KOPT-K1 (cell line): ENCODE measurements around the gene FTCD.

Experiments
- H3K27ac ChIP-seq: fragments of 200-600 bp; sonication (generic); 2 replicates; pipeline ENCODE4 v1.5.1; 2016; ENCODE audit warnings: antibody characterized with exemption, mild to moderate bottlenecking, low read depth, low read length; ENCODE audit not compliant: poor library complexity, severe bottlenecking
- H3K36me3 ChIP-seq: fragments of 200-600 bp; sonication (generic); 2 replicates; pipeline ENCODE4 v1.5.1; 2017; ENCODE audit warnings: antibody characterized with exemption, mild to moderate bottlenecking, low read length, moderate library complexity; ENCODE audit not compliant: insufficient read depth
- H3K9me3 ChIP-seq: fragments of 200-600 bp; sonication (generic); 2 replicates; pipeline ENCODE4 v1.5.1; 2017; ENCODE audit warnings: antibody characterized with exemption, low read length, mild to moderate bottlenecking; ENCODE audit not compliant: insufficient read depth, poor library complexity, severe bottlenecking

Gene FTCD

DNA sequence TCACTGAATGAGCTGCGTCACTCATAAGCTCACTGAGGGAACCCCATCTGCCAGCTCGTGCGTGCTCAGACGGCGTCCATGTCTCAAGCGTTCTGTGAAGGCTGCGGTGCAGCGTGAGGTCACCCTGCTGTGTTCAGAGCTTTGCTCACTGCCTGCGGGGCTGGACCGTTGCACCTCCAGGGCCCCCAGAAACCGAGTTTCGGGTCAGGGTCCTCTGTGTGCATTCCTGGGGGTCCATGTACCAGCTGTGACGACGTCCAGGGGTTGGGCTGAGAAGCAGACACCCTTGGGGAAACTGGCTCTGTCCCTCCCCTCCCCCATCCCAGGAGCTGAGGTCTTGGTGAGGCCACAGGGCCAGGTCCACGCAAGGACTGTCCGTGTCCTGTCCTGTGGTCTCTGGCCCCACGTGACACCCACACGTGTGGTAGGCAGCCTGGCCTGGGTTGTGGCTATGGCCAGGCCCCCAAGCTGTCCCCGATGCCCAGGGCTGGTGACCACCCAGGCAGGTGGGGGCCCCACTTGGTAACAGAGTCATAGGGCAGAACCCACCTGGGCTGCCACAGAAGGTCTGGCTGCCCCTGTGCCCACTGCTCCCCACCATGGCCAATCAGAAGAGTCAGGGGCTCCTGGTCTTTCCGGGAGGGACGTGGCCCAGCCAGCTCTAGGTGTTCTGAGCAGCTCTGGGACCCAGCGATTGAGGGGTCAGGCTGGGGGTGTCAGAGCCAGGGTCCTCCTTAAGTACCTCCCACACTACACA lies 24.4 kb downstream of the FTCD start:
- Histone ChIP-seq H3K27ac (no peak overlapping the region), H3K9me3 (no peaks in the 10 kb centered on the region), H3K36me3 (no peaks in the 10 kb centered on the region)

DNA sequence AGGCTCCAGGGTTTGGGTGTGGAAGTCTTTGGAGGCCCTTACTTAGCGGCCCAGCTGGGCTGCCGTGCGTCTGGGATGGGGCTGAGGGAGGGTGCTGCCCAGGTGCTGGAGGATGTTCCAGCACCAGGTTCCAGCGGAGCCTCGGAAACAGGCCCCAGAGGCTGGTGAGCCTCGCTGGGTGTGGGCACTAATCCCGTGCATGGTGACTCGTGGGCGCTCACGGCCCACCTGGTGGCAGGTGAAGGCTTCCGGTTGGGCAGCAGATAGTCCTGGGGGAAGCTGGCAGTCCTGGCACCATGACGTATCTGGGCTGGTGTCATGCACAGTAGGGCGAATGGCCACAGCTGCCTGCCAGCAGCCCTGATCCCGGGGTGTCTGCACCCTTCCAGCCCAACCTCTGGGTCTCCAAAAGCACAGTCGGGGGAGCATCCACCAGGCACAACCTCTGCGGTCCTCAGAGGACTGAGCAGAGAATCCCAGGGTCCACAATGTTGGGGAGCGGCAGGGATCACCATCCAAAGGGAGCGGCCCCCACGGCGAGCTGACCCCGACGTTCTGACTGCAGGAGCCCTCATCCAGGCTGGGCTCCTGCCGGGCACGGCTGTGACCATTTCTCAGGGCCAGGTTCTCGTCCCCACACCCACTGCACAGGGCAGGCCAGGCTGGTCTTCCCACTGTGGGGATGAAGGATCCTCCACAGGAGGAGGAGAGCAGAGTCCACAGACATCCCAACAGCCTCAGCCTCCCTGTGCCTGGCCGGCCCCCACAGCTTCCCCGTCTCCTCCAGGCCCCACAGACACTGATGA lies 25.3 kb downstream of the FTCD start:
- Histone ChIP-seq H3K27ac (no peak overlapping the region), H3K9me3 (no peaks in the 10 kb centered on the region), H3K36me3 (no peaks in the 10 kb centered on the region)

DNA sequence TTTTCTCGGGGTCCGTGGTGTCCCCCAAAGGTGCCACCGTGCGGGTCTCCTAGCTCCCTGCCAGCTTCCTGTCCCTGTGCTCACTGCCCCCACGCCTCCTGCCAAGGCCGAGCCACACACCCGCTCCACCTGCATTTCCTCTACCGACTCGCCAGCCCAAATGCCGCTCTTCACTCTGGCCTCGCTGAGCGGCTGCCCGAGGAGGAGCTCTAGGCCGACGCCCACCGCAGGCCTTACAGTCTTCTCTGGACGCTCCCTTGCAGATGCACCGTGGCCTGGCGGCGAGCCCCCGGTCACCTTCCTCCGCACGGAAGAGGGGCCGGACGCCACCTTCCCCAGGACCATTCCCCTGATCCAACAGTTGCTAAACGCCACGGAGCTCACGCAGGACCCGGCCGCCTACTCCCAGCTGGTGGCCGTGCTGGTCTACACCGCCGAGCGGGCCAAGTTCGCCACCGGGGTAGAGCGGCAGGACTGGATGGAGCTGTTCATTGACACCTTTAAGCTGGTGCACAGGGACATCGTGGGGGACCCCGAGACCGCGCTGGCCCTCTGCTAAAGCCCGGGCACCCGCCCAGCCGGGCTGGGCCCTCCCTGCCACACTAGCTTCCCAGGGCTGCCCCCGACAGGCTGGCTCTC lies 26.3 kb downstream of the FTCD start:
- Histone ChIP-seq H3K36me3 (no peaks in the 10 kb centered on the region), H3K27ac (no peak overlapping the region), H3K9me3 (no peaks in the 10 kb centered on the region)

DNA sequence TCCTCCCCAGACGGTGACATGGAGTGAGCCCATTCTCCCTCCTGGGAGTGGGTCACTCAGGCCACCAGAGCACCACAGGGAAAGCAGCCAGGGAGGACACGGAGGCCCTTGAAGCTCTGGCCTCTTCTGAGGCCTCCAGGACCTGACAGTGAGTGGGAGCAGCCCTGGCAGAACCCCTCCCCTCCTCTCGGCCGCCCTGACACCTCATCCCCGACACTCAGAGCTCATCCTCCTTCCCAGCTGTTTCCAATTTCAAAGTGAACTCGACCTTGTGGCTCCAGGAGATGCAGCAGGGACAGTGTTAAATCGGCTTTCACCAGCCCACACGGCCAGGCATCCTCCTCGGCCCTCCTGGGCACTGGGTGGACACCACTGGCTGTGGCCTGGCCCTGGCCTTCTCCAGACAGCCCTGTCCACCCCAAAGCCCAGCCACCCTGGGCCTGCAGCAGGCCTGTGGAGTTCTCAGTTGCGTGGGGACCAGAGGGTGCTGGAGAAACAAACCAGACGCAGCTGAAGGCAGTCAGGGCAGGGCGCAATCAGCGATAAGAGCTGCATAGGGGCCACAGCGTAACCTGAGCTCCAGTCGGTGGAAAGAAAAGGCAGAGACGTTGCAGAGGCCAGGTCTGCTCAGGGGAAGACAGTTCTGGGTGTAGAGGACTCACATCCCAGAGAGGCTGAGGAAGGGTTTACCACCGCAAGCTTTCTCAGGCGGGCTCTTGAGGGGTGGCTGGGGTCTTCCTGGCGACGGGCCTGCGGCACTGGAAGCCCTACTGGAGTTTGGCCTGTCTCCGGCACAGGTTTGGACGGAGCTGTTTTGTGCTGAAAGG lies 27.1 kb downstream of the FTCD start:
- H3K27ac ChIP-seq = no peak overlapping the region
- no peaks in the 10 kb centered on the region for H3K36me3 ChIP-seq
- no peaks in the 10 kb centered on the region for H3K9me3 ChIP-seq

DNA sequence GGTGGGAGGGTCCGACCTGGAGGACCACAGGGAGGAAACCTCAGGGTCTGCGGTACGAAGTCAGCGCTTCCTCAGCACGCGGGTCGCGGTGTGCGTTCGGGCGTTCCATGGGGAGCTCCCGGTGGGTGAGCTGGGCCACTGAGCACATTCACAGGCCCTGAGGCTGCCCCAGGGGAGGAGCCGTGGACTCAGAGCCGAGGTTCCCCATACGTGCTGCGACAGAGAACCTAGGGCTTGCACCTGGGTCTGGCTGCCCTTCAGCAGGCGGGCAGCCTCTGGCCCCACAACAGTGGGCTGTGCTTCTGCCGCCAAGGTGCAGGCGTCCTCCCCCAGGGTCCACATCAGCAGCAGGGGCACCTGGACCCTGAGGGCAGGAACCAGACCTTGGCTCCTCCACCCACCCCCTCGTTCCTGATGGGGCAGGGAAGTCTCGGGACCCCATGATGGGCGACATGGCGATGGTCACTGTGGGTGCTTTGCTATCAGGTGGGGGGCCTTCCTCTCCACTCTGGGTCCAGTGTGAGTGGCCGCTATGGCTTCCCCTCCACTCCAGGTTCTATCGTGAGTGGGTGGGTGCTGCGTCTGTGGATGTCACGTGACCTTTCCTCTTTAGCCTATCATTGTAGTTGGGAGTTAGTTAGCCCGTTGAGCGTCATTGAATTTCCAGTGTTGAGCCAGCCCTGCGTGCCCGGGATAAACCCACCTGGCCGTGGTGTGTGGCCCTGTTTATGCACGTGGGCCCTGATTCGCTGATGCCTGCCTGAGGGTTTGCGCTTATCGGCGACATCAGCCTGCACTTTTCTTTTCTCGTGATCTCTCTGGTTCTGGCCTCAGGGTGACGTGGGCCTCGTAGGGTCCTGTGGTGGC lies 27.9 kb downstream of the FTCD start:
- Histone ChIP-seq H3K27ac (no peak overlapping the region), H3K36me3 (no peaks in the 10 kb centered on the region), H3K9me3 (no peaks in the 10 kb centered on the region)

DNA sequence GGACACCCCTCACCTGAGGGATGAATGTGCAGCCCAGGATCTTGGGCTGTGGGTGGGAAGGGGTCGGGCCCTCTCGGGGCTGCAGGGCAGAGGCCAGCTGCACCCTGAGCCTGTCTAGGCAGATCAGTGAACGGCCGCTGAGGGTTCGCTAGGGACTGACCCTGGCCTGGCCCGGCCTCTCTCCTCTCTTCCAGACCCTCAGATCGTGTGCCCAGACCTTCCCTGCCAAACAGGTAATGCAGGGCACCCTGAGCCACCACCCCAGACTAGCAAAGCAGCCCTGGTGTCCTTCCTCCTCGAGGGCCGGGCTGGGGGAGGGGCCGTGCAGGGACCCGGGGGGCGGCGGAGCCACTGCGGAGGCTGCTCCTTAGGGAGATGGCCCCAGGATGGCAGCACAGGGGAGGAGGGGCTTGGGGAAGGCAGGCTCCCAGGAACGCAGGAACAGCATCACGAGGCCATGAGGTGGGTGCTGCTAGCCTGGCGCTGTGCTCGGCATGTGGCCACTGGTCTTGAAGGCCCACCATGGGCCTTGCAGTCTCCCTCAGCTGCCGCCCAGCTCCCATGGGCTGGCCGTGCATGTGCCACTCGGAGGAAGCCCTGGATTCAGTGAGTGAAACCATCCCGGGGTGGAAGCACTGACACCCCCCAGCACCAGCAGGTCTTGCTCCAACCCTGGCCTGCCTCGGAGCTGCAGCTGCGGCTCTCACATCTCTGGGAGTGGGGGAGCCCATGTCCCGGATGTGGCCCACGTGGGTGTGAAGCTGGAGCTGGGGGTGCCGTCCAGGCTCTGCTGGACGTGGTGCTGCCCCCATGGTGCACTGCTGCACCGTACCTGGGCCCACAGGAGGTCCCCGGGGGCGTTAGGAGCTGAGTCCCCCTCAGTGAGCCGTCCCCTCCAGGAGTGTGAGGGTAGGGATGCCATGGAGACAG lies 28.8 kb downstream of the FTCD start:
- H3K9me3 ChIP-seq = no peaks in the 10 kb centered on the region
- no peak overlapping the region for H3K27ac ChIP-seq
- H3K36me3 ChIP-seq = no peaks in the 10 kb centered on the region

DNA sequence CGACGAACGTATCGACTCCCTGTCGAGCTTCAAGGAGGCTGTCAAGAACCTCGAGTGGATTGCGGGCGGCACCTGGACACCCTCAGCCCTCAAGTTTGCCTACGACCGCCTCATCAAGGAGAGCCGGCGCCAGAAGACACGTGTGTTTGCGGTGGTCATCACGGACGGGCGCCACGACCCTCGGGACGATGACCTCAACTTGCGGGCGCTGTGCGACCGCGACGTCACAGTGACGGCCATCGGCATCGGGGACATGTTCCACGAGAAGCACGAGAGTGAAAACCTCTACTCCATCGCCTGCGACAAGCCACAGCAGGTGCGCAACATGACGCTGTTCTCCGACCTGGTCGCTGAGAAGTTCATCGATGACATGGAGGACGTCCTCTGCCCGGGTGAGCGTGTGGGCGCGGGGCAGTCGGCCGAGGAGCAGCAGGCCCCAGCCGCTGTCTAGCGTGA lies 29.5 kb downstream of the FTCD start:
- H3K27ac ChIP-seq = no peak overlapping the region
- H3K9me3 ChIP-seq = no peaks in the 10 kb centered on the region
- H3K36me3 ChIP-seq = no peaks in the 10 kb centered on the region

DNA sequence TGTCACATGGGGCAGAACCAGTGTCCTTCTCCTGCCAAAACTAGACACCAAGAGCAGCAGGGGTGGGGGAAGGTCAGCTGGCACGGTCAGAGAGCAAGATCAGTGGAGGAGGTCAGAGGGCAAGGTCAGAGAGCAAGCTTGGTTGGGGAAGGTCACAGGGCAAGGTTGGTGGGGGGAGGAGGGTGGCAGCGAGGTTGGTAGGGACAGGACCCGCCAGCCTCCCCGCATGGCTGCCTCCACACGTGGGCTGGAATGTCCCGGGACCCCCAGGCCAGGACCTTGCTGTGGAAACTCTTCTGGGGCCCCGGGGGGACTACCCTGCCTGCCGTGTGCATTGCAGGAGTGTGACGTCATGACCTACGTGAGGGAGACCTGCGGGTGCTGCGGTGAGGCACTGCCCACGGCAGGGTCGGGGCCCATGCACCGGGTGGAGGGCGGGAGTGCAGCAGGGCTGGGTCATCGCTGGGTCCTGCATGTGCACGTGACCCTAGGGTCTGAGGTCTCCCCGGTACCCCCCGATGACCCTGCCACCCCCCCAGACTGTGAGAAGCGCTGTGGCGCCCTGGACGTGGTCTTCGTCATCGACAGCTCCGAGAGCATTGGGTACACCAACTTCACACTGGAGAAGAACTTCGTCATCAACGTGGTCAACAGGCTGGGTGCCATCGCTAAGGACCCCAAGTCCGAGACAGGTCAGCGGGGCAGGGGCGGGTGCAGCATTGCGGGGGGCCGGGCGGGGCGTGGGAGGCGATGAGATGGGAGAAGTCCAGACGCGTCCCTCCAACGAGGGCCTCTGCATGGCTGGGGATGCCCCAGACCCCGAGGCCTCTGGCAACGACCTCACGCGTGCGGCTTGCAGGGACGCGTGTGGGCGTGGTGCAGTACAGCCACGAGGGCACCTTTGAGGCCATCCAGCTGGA lies 30.2 kb downstream of the FTCD start:
- H3K9me3 ChIP-seq = no peaks in the 10 kb centered on the region
- H3K27ac ChIP-seq = no peak overlapping the region
- H3K36me3 ChIP-seq = no peaks in the 10 kb centered on the region

DNA sequence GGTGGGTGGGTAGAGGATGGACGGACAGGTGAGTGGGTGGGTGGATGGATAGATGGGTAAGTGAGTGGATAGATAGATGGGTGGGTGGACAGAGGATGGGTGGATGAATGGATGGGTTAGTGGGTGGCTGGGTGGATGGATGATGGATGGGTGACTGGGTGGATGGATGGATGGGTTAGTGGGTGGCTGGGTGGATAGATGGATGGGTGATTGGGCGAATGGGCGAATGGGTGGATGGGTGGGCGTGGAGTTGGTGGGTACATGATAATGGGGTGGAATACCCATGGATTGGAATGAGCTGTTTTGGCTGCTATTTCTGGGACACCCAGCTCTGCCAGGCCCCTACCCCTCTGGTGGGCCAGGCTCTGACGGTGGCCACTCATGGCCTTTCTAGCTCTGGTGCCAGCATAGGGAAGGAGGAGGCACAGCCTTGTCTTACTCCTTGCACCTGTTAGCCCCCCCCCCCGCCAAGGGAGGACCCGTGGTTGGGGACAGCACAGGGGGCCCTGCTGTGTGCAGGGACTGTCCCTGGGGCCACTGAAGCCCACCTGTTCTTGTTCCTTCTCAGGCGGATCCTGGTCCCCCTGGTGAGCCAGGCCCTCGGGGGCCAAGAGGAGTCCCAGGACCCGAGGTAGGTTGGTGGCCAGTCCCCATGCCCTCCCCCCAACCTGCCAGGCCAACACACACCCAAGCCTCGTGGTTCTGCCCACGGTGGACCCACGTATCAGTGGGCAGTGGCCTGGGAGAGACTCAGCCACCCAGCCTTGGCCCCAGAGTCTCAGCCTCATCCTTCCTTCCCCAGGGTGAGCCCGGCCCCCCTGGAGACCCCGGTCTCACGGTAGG lies 31.1 kb downstream of the FTCD start:
- Histone ChIP-seq H3K27ac (no peak overlapping the region), H3K9me3 (no peaks in the 10 kb centered on the region), H3K36me3 (no peaks in the 10 kb centered on the region)

DNA sequence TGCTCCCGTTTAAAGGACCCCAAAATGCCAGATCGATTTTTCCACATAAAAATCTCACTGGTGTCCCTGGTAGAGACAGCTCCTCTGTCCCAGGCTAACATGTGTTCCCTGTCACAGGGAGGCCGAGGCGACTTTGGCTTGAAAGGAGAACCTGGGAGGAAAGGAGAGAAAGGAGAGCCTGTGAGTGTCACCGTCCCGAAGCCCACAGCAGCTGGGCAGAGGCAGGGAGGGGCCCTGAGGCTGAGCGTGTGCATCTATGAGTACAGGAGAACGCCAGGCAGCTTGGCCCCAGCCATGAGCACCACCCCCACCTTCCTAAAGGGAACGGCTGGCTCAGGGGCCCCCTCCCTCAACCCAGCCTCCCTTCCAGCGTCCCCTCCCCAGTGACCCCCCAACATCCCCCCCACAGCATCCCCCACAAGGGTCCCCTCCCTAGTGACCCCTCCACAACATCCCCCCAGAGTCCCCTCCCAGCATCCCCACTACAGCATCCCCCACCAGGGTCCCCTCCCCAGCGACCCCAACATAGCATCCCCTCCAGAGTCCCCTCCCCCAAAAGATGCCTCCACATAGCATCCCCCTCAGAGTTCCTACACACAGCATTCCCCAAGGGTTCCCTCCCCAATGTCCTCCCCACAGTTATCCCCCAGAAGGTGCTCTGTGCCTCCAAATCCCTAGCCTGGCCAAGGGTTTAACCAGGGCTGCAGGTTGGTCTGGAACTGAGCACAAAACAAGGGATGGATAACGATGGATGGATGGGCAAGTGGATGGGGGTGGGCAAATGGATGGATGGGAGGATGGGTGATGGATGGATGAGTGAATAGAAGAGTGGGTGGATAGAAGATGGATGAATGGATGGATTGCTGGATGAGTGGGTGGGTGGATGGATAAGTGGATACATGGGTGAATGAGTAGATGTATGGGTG lies 32.4 kb downstream of the FTCD start:
- Histone ChIP-seq H3K27ac (no peak overlapping the region), H3K36me3 (no peaks in the 10 kb centered on the region), H3K9me3 (no peaks in the 10 kb centered on the region)

DNA sequence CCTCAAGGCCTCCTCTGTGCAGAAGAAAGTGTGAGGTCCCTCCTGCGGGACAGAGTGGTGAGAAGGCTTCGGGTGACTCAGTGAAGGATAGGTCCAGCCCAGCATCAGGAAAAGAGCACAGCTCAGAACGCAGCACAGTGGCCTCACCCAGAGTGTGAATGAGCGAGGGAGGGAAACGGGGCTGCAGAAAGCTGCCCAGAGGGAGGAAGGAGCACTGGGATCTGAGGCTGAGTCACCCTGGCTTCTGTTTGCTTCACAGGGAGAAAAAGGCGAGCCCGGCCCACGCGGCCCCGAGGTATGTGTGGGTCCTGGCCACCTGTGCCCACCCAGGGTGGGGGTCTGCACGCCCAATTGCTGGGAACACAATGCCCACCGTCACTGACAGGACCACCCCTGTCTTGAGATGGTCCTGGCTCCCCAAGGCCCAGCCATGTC lies 33.1 kb downstream of the FTCD start:
- no peak overlapping the region for H3K27ac ChIP-seq
- no peaks in the 10 kb centered on the region for H3K9me3 ChIP-seq
- H3K36me3 ChIP-seq = no peaks in the 10 kb centered on the region
